Keratinocyte (primary cell): ENCODE measurements around the gene OXCT1. TPM values are rescaled to one million over a fixed set of nuclear protein-coding genes. Genes with fewer than 3 reads are reported as not detected.

ENCODE experiments used
- DNase-seq: peaks from one replicate; pipeline ENCODE4 v3.0.0-alpha.2; 2011; ENCODE audit warnings: low read depth, missing footprints, low spot score
- FAIRE-seq: peaks from 2 replicates; lab custom pipeline; 2011; peaks lifted over from hg19 to GRCh38; lab: Jason Lieb, UNC
- H2AFZ ChIP-seq: 2 replicates; pipeline ENCODE4 v1.6.0; 2012; ENCODE audit warnings: low read length, control low read depth, inconsistent platforms; ENCODE audit not compliant: control insufficient read depth
- H3K27ac ChIP-seq: 2 replicates; pipeline ENCODE4 v1.5.1; 2011; ENCODE audit warnings: low read length; ENCODE audit not compliant: control insufficient read depth, insufficient read depth
- H3K27me3 ChIP-seq: 3 replicates; pipeline ENCODE4 v1.6.0; 2011; ENCODE audit warnings: low read length; ENCODE audit not compliant: control insufficient read depth, insufficient read depth; ENCODE audit errors: extremely low read depth
- H3K36me3 ChIP-seq, 2 experiments: 2 replicates in 1 of 2; 3 replicates in 1 of 2; pipeline ENCODE4 v1.5.1; 2011; ENCODE audit warnings: low read length in 2 of 2, mild to moderate bottlenecking in 1 of 2; ENCODE audit not compliant: control insufficient read depth in 2 of 2, insufficient read depth in 2 of 2; ENCODE audit errors: extremely low read depth in 1 of 2
- H3K4me1 ChIP-seq: 3 replicates; pipeline ENCODE4 v1.5.1; 2011; ENCODE audit warnings: low read length; ENCODE audit not compliant: control insufficient read depth, insufficient read depth; ENCODE audit errors: extremely low read depth
- H3K4me2 ChIP-seq: 3 replicates; pipeline ENCODE4 v1.6.0; 2011; ENCODE audit warnings: low read depth, low read length; ENCODE audit not compliant: control insufficient read depth, insufficient read depth; ENCODE audit errors: extremely low read depth
- H3K4me3 ChIP-seq, 3 experiments: fragments of 200-600 bp in 1 of 3; sonication (generic) in 1 of 3; 2 replicates in 2 of 3; 3 replicates in 1 of 3; pipeline ENCODE4 v1.5.1; 2011 to 2016; ENCODE audit warnings: low read length in 3 of 3, mild to moderate bottlenecking in 3 of 3, control low read depth in 2 of 3, inconsistent platforms in 1 of 3, low read depth in 1 of 3, mixed read lengths in 1 of 3, mixed run types in 1 of 3, moderate library complexity in 1 of 3; ENCODE audit not compliant: control insufficient read depth in 2 of 3, insufficient read depth in 2 of 3; ENCODE audit errors: extremely low read depth in 1 of 3
- H3K79me2 ChIP-seq: 2 replicates; pipeline ENCODE4 v1.6.0; 2012; ENCODE audit warnings: low read length; ENCODE audit not compliant: control insufficient read depth, insufficient read depth
- H3K9ac ChIP-seq: 3 replicates; pipeline ENCODE4 v1.6.0; 2011; ENCODE audit warnings: low read length; ENCODE audit not compliant: control insufficient read depth, insufficient read depth; ENCODE audit errors: extremely low read depth
- H3K9me1 ChIP-seq: 3 replicates; pipeline ENCODE4 v1.6.0; 2011; ENCODE audit warnings: low read length; ENCODE audit not compliant: control insufficient read depth, insufficient read depth; ENCODE audit errors: extremely low read depth
- H3K9me3 ChIP-seq: 2 replicates; pipeline ENCODE4 v1.5.1; 2012; ENCODE audit warnings: low read depth, low read length; ENCODE audit not compliant: control insufficient read depth
- H4K20me1 ChIP-seq: 3 replicates; pipeline ENCODE4 v1.6.0; 2011; ENCODE audit warnings: low read length; ENCODE audit not compliant: control insufficient read depth, insufficient read depth; ENCODE audit errors: extremely low read depth
- CTCF ChIP-seq, 3 experiments: IDR thresholded peaks in 1 of 3; conservative IDR thresholded peaks in 1 of 3; optimal IDR thresholded peaks in 1 of 3; 2 replicates in 2 of 3; 3 replicates in 1 of 3; pipeline versions ENCODE3 to v1.5.1; 2011; ENCODE audit warnings: low read length in 3 of 3, mild to moderate bottlenecking in 3 of 3, moderate library complexity in 2 of 3, control low read depth in 1 of 3, inconsistent platforms in 1 of 3; ENCODE audit not compliant: insufficient read depth in 2 of 3; ENCODE audit errors: extremely low read depth in 1 of 3
- EZH2 ChIP-seq: IDR thresholded peaks from one replicate; pipeline ENCODE4 v1.6.1; 2012; ENCODE audit warnings: inconsistent platforms, mild to moderate bottlenecking, low read length, moderate library complexity
- dilution Hi-C: fragments of 300-500 bp; cut with MboI; formaldehyde crosslinking; loops from one replicate; pipeline ENCODE4 v1.7.0; 2020; ENCODE audit warnings: low sequenced_read_pairs; ENCODE audit not compliant: extremely low pct_ligation_motif_present
- polyA plus RNA-seq, 5 experiments: library from polyadenylated mRNA; depleted of rRNA in 3 of 5; stranded (reverse) in 3 of 5; stranded (forward) in 1 of 5; unstranded in 1 of 5; fragments of >200 nt; gene quantifications; 1 replicate in 1 of 5; 2 replicates in 3 of 5; 3 replicates in 1 of 5; pipeline versions ENCODE4 v1.2.1 to v1.2.3, GENCODE V29; 2011 to 2012; ENCODE audit warnings: missing spikeins in 2 of 5, low read depth in 1 of 5, low replicate concordance in 1 of 5

Gene OXCT1
- polyA plus RNA-seq, 1 donor (not counting 4 experiments of a cell fraction or from before 2014, with no cell fraction given), result 34.0 TPM

DNA sequence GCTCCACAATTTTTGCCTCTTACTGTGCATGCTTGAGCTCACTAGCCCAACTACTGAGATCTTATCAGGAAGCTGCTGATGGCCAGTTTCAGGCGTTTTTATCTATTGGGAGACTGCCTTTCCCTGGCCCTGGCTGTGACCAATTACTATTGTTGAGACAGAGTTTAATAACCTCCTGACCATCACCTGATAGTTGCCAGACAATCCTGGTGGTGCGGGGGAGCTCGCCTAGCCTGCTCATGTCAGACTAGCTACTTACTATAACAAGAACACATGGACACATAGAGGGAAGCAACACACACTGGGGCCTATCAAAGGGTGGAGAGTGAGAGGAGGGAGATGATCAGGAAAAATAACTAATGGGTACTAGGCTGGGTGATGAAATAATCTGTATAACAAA lies 13.0 kb upstream of the OXCT1 start:
- Histone ChIP-seq H3K36me3 (no peaks in the 10 kb centered on the region), H3K79me2 (no peaks in the 10 kb centered on the region), H4K20me1 (no peaks in the 10 kb centered on the region), H3K4me2 (no peak overlapping the region), H3K4me1 (no peaks in the 10 kb centered on the region), H3K9ac (no peak overlapping the region), H3K4me3 (no peak overlapping the region), H2AFZ (no peak overlapping the region), H3K9me3 (no peaks in the 10 kb centered on the region), H3K9me1 (no peaks in the 10 kb centered on the region), H3K27ac (no peak overlapping the region), H3K27me3 (no peaks in the 10 kb centered on the region)
- no peak for FAIRE-seq
- TF ChIP-seq CTCF (optimal IDR thresholded peaks at IDR 0.05 in 1 of 3, IDR thresholded peaks at IDR 0.05 in 1 of 3, conservative IDR thresholded peaks at IDR 0.05 in 1 of 3; ENCODE audit: extremely low read depth in 1 of 3, insufficient read depth in 2 of 3, low read length in 3 of 3), result no peak
- TF ChIP-seq EZH2, result no peak
- dilution Hi-C loops, result no loop called here
- no peak for DNase-seq

GRCh38 chr5:41882765-41883164 lies 12.5 kb upstream of the OXCT1 start:
- TF ChIP-seq EZH2, result no peak
- TF ChIP-seq CTCF (optimal IDR thresholded peaks at IDR 0.05 in 1 of 3, IDR thresholded peaks at IDR 0.05 in 1 of 3, conservative IDR thresholded peaks at IDR 0.05 in 1 of 3; ENCODE audit: extremely low read depth in 1 of 3, insufficient read depth in 2 of 3, low read length in 3 of 3), result no peak
- Histone ChIP-seq H2AFZ (no peak overlapping the region), H3K9ac (no peak overlapping the region), H4K20me1 (no peaks in the 10 kb centered on the region), H3K27ac (no peak overlapping the region), H3K4me2 (no peak overlapping the region), H3K9me3 (no peaks in the 10 kb centered on the region), H3K27me3 (no peaks in the 10 kb centered on the region), H3K79me2 (no peaks in the 10 kb centered on the region), H3K4me1 (no peaks in the 10 kb centered on the region), H3K9me1 (no peaks in the 10 kb centered on the region), H3K4me3 (no peak overlapping the region), H3K36me3 (no peaks in the 10 kb centered on the region)
- dilution Hi-C loops, result no loop called here
- FAIRE-seq, result no peak
- no peak for DNase-seq
